ENCODE data around the gene ACMSD. TPM values are rescaled to one million over a fixed set of nuclear protein-coding genes. Genes with fewer than 3 reads are reported as not detected.
"Not testable (repeated sequence)": the region's sequence is repeated elsewhere in the genome, so short reads cannot be mapped to it uniquely, and the experiment has no call there.

Gene ACMSD
- total and polyA plus RNA-seq, 2 experiments from 2014 or later = 6.7 to 8.6 TPM

- Histone ChIP-seq H3K27ac (no peak overlapping the region), H3K4me3 (no peak overlapping the region), H3K4me2 (no peak overlapping the region), H3K27me3 (no peaks in the 10 kb centered on the region), H4K20me1 (ENCODE audit: insufficient read depth, poor library complexity, severe bottlenecking) (no peaks in the 10 kb centered on the region), H3K79me2 (no peaks in the 10 kb centered on the region), H3K36me3 (replicated peaks; ENCODE audit: insufficient read depth, low read depth) (no peaks in the 10 kb centered on the region), H3K4me1 (ENCODE audit: insufficient read depth) (no peaks in the 10 kb centered on the region), H2AFZ (no peak overlapping the region), H3K9me3 (ENCODE audit: low read depth) (no peaks in the 10 kb centered on the region), H3K9me2 (replicated peaks; ENCODE audit: insufficient read depth) (no peaks in the 10 kb centered on the region)
- no peak for DNase-seq (ENCODE audit: low spot score)
- no peak for TF ChIP-seq EZH2phosphoT487 (IDR thresholded peaks at IDR 0.05; ENCODE audit: low read depth, severe bottlenecking, unreplicated experiment)
- no peak for TF ChIP-seq EZH2 (IDR thresholded peaks at IDR 0.05; ENCODE audit: borderline replicate concordance)
- peak; percentile 66 for TF ChIP-seq CTCF (IDR thresholded peaks at IDR 0.05; ENCODE audit: poor library complexity)
Measured at GRCh38 chr2:134897932-134898331, 59.5 kb downstream of the ACMSD start.

DNA sequence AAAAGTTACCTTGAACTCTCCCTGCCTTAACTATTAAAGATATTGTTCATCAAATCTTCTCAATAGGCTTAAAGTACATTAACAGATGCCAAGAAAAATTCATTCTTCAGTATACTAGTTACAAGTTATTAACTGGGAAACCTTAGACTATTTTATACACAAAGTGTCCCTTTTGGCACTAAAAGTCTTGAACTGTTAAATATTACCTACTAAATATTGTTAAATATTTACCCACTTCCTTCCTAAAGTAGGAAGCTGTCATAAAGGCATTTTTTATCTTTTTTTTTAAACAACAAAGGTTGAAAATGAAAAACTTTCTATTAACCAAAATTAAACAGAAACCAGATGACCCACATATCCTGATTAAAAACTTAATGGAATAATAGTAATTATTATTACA, 60.8 kb downstream of the ACMSD start:
- TF ChIP-seq EZH2phosphoT487 (IDR thresholded peaks at IDR 0.05; ENCODE audit: low read depth, severe bottlenecking, unreplicated experiment) (no peak), CTCF (IDR thresholded peaks at IDR 0.05; ENCODE audit: poor library complexity) (no peak), EZH2 (IDR thresholded peaks at IDR 0.05; ENCODE audit: borderline replicate concordance) (no peak)
- H3K79me2 ChIP-seq = no peaks in the 10 kb centered on the region
- no peak for DNase-seq (ENCODE audit: low spot score)
- no peak overlapping the region for H3K27ac ChIP-seq
- no peaks in the 10 kb centered on the region for H3K27me3 ChIP-seq
- no peaks in the 10 kb centered on the region for H4K20me1 ChIP-seq (ENCODE audit: insufficient read depth, poor library complexity, severe bottlenecking)
- no peaks in the 10 kb centered on the region for H3K9me3 ChIP-seq (ENCODE audit: low read depth)
- H3K4me2 ChIP-seq = no peak overlapping the region
- no peak overlapping the region for H2AFZ ChIP-seq
- no peak overlapping the region for H3K4me3 ChIP-seq
- no peaks in the 10 kb centered on the region for H3K4me1 ChIP-seq (ENCODE audit: insufficient read depth)
- H3K9me2 ChIP-seq (replicated peaks; ENCODE audit: insufficient read depth) = no peaks in the 10 kb centered on the region
- no peaks in the 10 kb centered on the region for H3K36me3 ChIP-seq (replicated peaks; ENCODE audit: insufficient read depth, low read depth)

DNA sequence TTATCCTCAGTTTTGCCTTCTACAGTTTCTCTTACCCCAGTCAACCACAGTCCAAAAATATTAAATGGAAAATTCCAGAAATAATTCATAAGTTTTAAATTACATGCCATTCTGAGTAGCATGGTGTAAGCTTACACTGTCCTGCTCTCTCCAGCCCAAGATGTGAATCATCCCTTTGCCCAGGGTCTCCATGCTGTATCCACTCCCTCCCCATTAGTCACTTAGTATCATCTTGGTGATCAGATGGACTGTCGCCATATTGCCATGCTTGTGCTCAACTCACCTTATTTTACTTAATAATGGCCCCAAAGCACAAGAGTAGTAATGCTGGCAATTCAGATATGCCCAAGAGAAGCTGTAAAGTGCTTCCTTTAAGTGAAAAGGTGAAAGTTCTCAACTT, 61.7 kb downstream of the ACMSD start:
- Histone ChIP-seq H4K20me1 (ENCODE audit: insufficient read depth, poor library complexity, severe bottlenecking) (no peaks in the 10 kb centered on the region), H3K4me1 (ENCODE audit: insufficient read depth) (no peaks in the 10 kb centered on the region), H3K79me2 (no peaks in the 10 kb centered on the region), H3K27ac (no peak overlapping the region), H3K36me3 (replicated peaks; ENCODE audit: insufficient read depth, low read depth) (no peaks in the 10 kb centered on the region), H3K27me3 (no peaks in the 10 kb centered on the region), H3K4me2 (no peak overlapping the region), H3K4me3 (no peak overlapping the region), H3K9me2 (replicated peaks; ENCODE audit: insufficient read depth) (no peaks in the 10 kb centered on the region), H2AFZ (no peak overlapping the region), H3K9me3 (ENCODE audit: low read depth) (no peaks in the 10 kb centered on the region)
- no peak for DNase-seq (ENCODE audit: low spot score)
- 100% methylated on average over 1 of the region's 1 CpG for WGBS (ENCODE audit: low lambda C conversion rate, missing lambda C conversion rate)
- TF ChIP-seq CTCF (IDR thresholded peaks at IDR 0.05; ENCODE audit: poor library complexity) (no peak), EZH2 (IDR thresholded peaks at IDR 0.05; ENCODE audit: borderline replicate concordance) (no peak), EZH2phosphoT487 (IDR thresholded peaks at IDR 0.05; ENCODE audit: low read depth, severe bottlenecking, unreplicated experiment) (no peak)

DNA sequence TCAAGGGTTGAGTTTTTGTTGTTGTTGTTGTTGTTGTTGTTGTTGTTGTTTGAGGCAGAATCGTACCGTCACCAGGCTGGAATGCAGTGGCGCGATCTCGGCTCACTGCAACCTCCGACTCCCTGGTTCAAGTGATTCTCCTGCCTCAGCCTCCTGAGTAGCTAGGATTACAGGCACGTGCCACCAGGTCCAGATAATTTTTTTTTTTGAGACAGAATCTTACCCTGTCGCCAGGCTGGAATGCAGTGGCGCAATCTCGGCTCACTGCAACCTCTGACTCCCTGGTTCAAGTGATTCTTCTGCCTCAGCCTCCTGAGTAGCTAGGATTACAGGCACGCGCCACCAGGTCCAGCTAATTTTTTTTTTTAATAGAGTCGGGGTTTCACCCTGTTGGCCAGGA, 65.3 kb downstream of the ACMSD start:
- not testable (repeated sequence) for H3K4me3 ChIP-seq; H3K4me2 ChIP-seq; H3K4me1 ChIP-seq (ENCODE audit: insufficient read depth); H3K9me2 ChIP-seq (replicated peaks; ENCODE audit: insufficient read depth); DNase-seq (ENCODE audit: low spot score); H3K27ac ChIP-seq; H3K36me3 ChIP-seq (replicated peaks; ENCODE audit: insufficient read depth, low read depth); H3K79me2 ChIP-seq; H3K27me3 ChIP-seq; H3K9me3 ChIP-seq (ENCODE audit: low read depth); H4K20me1 ChIP-seq (ENCODE audit: insufficient read depth, poor library complexity, severe bottlenecking); H2AFZ ChIP-seq
- WGBS (ENCODE audit: low lambda C conversion rate, missing lambda C conversion rate) = 92% methylated on average over 12 of the region's 13 CpGs
